Stomach smooth muscle (tissue), 2 donors: Measurements from ENCODE around the gene RAB1A.
"Not testable (repeated sequence)": the region's sequence is repeated elsewhere in the genome, so short reads cannot be mapped to it uniquely, and the experiment has no call there.

Experiments used
- H3K27ac ChIP-seq: one replicate; pipeline ENCODE4 v1.7.0; 2013; ENCODE audit warnings: mild to moderate bottlenecking, low read length, inconsistent platforms
- H3K27me3 ChIP-seq, 2 donors: one replicate each; pipeline ENCODE4 v1.7.0; 2013; ENCODE audit warnings: low read length in 2 of 2; ENCODE audit not compliant: insufficient read depth in 2 of 2, control insufficient read depth in 1 of 2
- H3K36me3 ChIP-seq, 2 donors: one replicate each; pipeline ENCODE4 v1.7.0; 2013; ENCODE audit warnings: low read length in 2 of 2; ENCODE audit not compliant: control insufficient read depth in 2 of 2, insufficient read depth in 2 of 2
- H3K4me1 ChIP-seq: one replicate; pipeline ENCODE4 v1.7.0; 2013; ENCODE audit warnings: low read length; ENCODE audit not compliant: control insufficient read depth, insufficient read depth
- H3K4me3 ChIP-seq, 2 donors: one replicate each; pipeline ENCODE4 v1.7.0; 2013; ENCODE audit warnings: low read length in 2 of 2
- H3K9ac ChIP-seq, 2 donors: one replicate each; pipeline ENCODE4 v1.7.0; 2013; ENCODE audit warnings: low read length in 2 of 2, mild to moderate bottlenecking in 1 of 2
- H3K9me3 ChIP-seq, 2 donors: one replicate each; pipeline ENCODE4 v1.7.0; 2013; ENCODE audit warnings: low read length in 2 of 2; ENCODE audit not compliant: control insufficient read depth in 2 of 2
- donor health status: healthy.
- donor health status: Pancreatic carcinoma.

The RAB1A gene

GRCh38 chr2:65129826-65130663 is at the start of gene RAB1A:
RAB1A (minus strand) TSS chr2:65130106; CDS start chr2:65129915, 191 bp downstream.
- Histone ChIP-seq H3K4me1 (peaks cover 12% of the 10 kb centered on the region), H3K9ac (peak within 1 kb of the TSS; percentile 90 to 95), H3K27me3 (no peaks in the 10 kb centered on the region), H3K9me3 (no peaks in the 10 kb centered on the region), H3K27ac (peak within 1 kb of the TSS; percentile 95), H3K4me3 (peak within 1 kb of the TSS; percentile 92 to 96), H3K36me3 (no peaks in the 10 kb centered on the region)

GRCh38 chr2:65177751-65178442 is 48.0 kb upstream of the RAB1A start:
- H3K9me3 ChIP-seq: no peaks in the 10 kb centered on the region
- no peaks in the 10 kb centered on the region for H3K36me3 ChIP-seq
- no peaks in the 10 kb centered on the region for H3K4me1 ChIP-seq
- H3K9ac ChIP-seq: no peak overlapping the region
- no peak overlapping the region for H3K27ac ChIP-seq
- no peaks in the 10 kb centered on the region for H3K27me3 ChIP-seq
- no peak overlapping the region for H3K4me3 ChIP-seq

GRCh38 chr2:65175894-65176530 is 46.1 kb upstream of the RAB1A start:
- H3K4me3 ChIP-seq: no peak overlapping the region
- H3K27ac ChIP-seq: no peak overlapping the region
- H3K9ac ChIP-seq: no peak overlapping the region
- no peaks in the 10 kb centered on the region for H3K9me3 ChIP-seq
- no peaks in the 10 kb centered on the region for H3K27me3 ChIP-seq
- no peaks in the 10 kb centered on the region for H3K36me3 ChIP-seq
- no peaks in the 10 kb centered on the region for H3K4me1 ChIP-seq

GRCh38 chr2:65174031-65174430 is 44.1 kb upstream of the RAB1A start:
- H3K36me3 ChIP-seq, H3K4me1 ChIP-seq, H3K9me3 ChIP-seq, H3K9ac ChIP-seq, H3K27ac ChIP-seq, H3K27me3 ChIP-seq, H3K4me3 ChIP-seq: not testable (repeated sequence)

GRCh38 chr2:65172994-65173790 is 43.3 kb upstream of the RAB1A start:
- Histone ChIP-seq H3K9ac (no peak overlapping the region), H3K27me3 (no peaks in the 10 kb centered on the region), H3K4me3 (no peak overlapping the region), H3K27ac (no peak overlapping the region), H3K9me3 (no peaks in the 10 kb centered on the region), H3K4me1 (no peaks in the 10 kb centered on the region), H3K36me3 (no peaks in the 10 kb centered on the region)

GRCh38 chr2:65170611-65171477 is 40.9 kb upstream of the RAB1A start:
- not testable (repeated sequence) for H3K4me3 ChIP-seq, H3K36me3 ChIP-seq, H3K27me3 ChIP-seq, H3K4me1 ChIP-seq, H3K27ac ChIP-seq, H3K9me3 ChIP-seq, H3K9ac ChIP-seq

- Histone ChIP-seq H3K9ac (no peak overlapping the region), H3K4me1 (peaks cover 6% of the 10 kb centered on the region), H3K36me3 (no peaks in the 10 kb centered on the region), H3K9me3 (no peaks in the 10 kb centered on the region), H3K27me3 (no peaks in the 10 kb centered on the region), H3K27ac (no peak overlapping the region), H3K4me3 (no peak overlapping the region)
Observed at GRCh38 chr2:65169760-65170136, 39.8 kb upstream of the RAB1A start.

GRCh38 chr2:65165558-65165957 is 35.7 kb upstream of the RAB1A start:
- Histone ChIP-seq H3K27ac (peak overlapping the region; percentile 41), H3K27me3 (no peaks in the 10 kb centered on the region), H3K4me3 (no peak overlapping the region), H3K9ac (no peak overlapping the region), H3K9me3 (no peaks in the 10 kb centered on the region), H3K36me3 (no peaks in the 10 kb centered on the region), H3K4me1 (peaks cover 15% of the 10 kb centered on the region)

GRCh38 chr2:65164426-65164891 is 34.6 kb upstream of the RAB1A start:
- no peaks in the 10 kb centered on the region for H3K36me3 ChIP-seq
- H3K27me3 ChIP-seq: no peaks in the 10 kb centered on the region
- H3K9me3 ChIP-seq: no peaks in the 10 kb centered on the region
- peak overlapping the region; percentile 41 for H3K27ac ChIP-seq
- H3K9ac ChIP-seq: no peak overlapping the region
- peaks cover 15% of the 10 kb centered on the region for H3K4me1 ChIP-seq
- no peak overlapping the region for H3K4me3 ChIP-seq
